ENCODE data around the gene ANK2.

Gene ANK2

GRCh38 chr4:113355550-113356371, 306.3 kb downstream of the ANK2 start:
- peak; percentile 55 for DNase-seq

GRCh38 chr4:113356453-113356852, 307.0 kb downstream of the ANK2 start:
- DNase-seq: no peak

- no peak for DNase-seq
These were observed 309.3 kb downstream of the ANK2 start for GRCh38 chr4:113358784-113359183.

- DNase-seq: no peak
These were observed 315.9 kb downstream of the ANK2 start for GRCh38 chr4:113365377-113365776.

DNA sequence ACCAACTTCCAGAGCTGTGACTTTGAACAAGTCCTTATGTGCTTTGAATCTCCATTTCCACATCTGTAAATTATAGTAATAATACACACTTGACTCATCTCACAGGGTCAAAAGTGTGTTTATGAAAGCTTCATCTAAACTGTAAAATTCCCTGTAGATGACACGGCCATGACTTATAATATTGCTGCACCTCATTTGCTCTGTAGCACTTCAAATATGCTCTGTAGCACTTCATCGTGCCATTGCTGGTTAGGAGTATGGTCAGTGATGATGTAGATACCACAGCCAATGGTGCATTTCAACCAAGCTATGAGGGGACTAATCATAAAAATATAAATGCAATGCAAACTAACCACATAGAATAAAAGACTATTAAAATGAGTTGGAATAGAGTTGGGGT, 318.6 kb downstream of the ANK2 start:
- no peak for DNase-seq

DNA sequence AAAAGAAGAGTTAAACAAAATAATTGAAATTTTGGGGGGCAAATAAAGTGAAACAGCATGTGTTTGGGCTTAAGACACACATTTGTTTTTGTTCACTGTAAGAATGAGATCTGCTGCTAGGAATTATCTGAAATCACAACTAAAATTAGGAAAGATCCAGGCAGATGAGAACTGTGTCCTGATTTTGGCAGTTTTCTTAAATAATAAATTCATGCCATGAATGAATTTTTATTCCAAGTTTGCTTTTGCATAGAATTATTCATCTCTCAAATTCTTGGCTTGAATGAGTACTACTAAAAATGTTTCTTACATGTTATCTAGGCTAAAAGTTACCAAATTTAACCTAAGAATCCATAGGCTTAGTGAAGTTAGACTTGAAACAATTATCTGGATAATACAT, 321.7 kb downstream of the ANK2 start:
- DNase-seq: no peak

DNA sequence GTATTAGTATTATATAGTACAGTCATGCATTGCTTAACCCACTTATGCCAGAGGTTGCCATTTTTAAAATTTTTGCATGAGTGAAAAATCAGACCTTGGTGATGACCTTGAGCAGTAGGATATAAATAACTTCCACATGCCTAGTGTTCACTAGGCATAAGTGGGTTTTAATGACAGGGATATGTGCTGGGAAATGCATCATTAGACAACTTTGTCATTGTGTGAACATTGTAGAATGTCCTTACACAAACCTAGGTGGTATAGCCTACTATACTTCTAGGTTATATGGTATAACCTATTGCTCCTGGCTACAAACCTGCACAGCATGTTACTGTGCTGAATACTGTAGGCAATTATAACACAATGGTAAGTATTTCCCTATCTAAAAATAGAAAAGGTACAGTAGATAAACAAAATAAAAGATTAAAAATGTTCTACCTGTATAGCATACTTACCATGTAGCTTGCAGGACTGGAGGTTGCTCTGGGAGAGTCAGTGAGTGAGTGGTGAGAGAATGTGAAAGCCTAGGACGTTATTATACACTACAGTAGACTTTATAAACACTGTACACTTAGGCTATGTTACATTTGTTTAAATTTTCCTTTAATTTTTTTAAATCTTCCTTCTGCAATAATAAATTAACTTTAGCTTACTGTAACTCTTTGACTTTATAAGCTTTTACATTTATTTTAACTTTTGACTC, 326.7 kb downstream of the ANK2 start:
- no peak for DNase-seq

DNA sequence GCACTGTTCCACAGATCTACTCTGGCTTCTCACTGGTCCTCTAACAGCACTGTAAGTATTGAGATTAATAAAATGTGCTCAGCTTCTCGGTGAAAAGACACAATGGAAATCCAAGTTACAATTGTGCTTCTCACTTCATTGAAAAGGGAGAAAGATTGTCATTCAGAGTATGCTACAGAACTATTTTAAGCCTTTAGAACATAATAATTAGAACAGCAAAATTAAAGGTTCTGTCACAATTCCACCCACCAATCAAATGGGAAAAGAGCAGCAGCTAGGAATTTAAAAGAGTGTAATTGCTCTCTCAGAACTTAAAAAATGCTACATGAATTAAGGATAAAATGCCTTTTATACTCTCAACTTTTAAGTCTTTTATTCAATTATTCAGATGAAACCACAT, 329.4 kb downstream of the ANK2 start:
- DNase-seq: no peak

- no peak for DNase-seq
These were observed 333.3 kb downstream of the ANK2 start for GRCh38 chr4:113382704-113383103.

- no peak for DNase-seq
These were observed 333.8 kb downstream of the ANK2 start for GRCh38 chr4:113383111-113383785.

DNA sequence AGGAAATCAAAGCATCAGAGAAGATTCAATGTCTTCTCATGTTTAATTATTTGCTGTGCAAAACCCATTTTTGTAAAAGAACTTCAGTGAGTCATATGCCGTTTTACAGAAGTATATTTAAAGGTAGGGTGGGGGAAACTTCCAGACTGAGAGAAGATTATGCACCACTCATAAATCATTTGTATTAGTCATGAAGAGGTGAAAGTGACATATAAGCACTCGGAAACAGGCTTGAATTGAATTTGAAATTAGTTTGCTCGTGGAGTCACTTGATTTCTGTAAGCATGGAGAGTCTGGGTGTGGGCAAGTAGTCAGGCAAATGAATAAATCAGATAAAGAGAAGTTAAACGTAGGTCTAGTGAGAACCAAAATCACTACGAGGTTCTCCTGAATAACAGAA, 335.1 kb downstream of the ANK2 start:
- no peak for DNase-seq

DNA sequence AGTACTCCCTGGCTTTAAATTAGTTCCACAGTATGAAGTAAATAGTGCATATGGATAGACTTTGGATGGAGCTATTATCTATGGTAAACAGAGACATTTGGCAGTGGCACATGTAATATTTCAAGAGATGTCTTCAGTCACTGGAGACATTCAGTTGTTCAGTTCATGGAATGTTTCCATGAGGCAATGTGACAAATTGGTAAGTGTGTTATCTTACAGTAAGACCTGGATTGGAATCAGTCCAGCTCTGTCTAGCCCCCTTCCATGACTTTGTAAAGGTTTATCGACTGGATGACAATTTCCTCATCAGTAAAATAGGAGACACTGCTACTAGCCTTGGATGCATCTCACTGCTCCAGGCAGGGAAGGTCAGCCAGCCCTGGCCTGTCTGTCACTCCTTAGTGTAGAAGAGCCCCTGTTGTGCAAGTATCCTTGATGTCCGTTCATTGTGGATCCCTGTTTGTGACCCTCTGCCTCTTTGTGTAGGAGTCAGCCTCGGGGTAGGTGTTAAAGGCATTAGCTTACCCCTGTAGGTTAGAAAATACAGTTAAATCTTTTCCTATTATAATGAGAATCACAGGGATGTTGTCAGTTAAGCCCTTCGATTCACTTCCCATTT, 335.9 kb downstream of the ANK2 start:
- no peak for DNase-seq

DNA sequence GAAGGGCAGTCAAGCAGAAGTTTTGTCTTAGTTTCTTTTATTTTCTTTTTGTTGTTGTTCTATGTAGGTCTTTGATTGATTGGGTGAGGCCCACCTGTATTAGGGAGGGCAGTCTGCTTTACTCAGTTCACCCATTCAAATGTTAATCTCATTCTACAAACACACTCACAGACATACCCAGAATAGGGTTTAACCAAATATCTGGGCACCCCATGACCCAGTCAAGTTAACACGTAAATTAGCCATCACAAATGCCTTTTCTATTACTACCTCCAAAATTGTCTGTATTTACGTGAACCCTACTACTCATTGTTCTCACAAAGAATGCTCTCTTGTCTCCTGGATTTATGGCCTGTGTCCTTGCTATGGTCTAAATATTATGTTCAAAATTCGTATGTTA, 339.7 kb downstream of the ANK2 start:
- DNase-seq: no peak

- DNase-seq: no peak
These were observed 341.4 kb downstream of the ANK2 start for GRCh38 chr4:113390850-113391249.

GRCh38 chr4:113394108-113394729, 344.8 kb downstream of the ANK2 start:
- no peak for DNase-seq

GRCh38 chr4:113394730-113395530, 345.5 kb downstream of the ANK2 start:
- peak; percentile 79 for DNase-seq

DNA sequence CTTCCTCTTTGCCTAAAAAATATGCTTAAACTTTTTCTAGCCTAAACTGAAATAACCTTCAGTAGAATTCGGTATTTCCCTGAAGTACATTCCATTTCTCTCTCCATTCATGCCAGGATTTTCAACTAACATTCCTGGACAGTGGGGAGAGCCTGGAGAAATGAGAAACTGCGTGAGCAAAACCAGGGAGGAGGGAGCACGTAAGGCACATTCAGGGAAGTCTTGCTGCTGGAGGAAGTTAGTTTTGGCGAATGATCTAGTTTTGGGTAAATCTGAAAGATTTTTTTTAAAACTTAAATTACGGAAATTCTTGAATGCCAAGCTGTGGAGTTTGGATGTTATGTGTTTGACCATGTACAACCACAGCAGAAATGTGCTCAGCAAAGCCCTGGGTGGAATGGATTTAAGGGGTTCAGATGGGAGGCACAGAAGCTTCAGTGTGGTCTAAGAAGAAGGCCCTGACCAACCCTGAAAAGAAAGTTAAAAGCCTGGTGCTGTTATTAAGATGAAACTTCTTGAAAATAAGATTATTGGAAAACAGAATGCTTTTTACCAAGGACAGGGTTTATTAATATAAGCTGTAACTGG, 347.8 kb downstream of the ANK2 start:
- no peak for DNase-seq

GRCh38 chr4:113398441-113399143, 349.1 kb downstream of the ANK2 start:
- DNase-seq: no peak

GRCh38 chr4:113404167-113404571, 354.7 kb downstream of the ANK2 start:
- no peak for DNase-seq

GRCh38 chr4:113404841-113405240, 355.4 kb downstream of the ANK2 start:
- DNase-seq: no peak
